ENCODE data around the gene STXBP2. TPM values are rescaled to one million over a fixed set of nuclear protein-coding genes. Genes with fewer than 3 reads are reported as not detected.

The STXBP2 gene
- total RNA-seq, 1 donor = 187 TPM

DNA sequence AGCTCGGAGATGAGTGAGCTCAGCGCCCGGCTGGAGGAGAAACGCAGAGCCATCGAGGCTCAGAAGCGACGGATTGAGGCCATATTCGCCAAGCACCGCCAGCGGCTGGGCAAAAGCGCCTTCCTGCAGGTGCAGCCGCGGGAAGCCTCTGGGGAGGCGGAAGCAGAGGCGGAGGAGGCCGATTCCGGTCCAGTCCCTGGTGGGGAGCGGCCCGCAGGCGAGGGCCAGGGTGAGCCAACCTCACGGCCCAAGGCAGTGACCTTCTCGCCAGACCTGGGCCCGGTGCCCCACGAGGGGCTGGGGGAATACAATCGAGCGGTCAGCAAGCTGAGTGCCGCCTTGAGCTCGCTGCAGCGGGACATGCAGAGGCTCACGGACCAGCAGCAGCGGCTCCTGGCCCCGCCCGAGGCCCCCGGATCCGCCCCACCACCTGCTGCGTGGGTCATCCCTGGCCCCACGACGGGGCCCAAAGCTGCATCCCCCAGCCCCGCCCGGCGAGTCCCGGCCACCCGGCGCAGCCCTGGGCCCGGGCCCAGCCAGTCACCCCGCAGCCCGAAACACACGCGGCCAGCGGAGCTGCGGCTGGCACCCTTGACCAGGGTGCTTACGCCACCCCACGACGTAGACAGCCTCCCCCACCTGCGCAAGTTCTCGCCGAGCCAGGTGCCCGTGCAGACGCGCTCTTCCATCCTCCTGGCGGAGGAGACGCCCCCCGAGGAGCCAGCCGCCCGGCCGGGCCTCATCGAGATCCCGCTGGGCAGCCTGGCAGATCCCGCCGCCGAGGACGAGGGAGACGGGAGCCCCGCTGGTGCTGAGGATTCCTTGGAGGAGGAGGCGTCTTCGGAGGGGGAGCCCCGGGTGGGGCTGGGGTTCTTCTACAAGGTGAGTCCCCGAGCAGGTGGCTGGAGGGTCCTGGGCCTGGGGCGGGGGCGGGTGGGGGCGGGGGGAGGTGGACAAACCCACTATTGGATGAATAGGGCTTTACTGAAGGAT lies 24.3 kb upstream of the STXBP2 start:
- DNase-seq (ENCODE audit: low read depth in 2 of 3, low spot score in 2 of 3) = no peak

DNA sequence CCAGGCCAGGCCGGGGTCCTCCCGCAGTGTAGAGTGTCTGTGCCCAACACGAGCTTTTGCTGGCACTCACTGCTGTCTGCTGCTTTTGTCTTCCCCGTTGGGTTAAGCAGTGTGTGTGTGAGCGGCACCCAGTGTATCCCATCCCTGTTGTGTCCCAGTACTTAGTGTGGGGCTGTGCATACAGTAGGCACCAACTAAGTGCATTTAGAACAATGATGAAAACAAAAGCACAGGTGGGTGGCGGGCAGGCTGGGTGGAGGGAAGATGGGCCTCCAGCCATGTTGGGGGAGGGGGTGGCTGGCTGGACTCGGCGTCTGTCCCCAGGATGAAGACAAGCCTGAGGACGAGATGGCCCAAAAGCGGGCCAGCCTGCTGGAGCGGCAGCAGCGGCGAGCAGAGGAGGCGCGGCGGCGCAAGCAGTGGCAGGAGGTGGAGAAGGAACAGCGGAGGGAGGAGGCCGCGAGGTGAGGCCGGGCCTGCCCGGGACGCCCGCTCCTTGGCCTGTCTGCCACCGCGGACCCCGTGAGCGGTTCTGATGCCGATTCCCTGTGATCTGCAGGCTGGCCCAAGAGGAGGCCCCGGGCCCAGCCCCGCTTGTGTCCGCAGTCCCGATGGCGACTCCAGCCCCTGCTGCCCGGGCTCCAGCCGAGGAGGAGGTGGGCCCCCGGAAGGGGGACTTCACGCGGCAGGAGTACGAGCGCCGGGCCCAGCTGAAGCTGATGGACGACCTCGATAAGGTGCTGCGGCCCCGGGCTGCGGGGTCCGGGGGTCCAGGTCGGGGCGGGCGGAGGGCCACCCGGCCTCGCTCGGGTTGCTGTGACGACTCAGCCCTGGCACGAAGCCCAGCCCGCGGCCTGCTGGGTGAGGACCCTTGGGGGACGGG lies 21.8 kb upstream of the STXBP2 start:
- DNase-seq (ENCODE audit: low read depth in 2 of 3, low spot score in 2 of 3) = no peak

DNA sequence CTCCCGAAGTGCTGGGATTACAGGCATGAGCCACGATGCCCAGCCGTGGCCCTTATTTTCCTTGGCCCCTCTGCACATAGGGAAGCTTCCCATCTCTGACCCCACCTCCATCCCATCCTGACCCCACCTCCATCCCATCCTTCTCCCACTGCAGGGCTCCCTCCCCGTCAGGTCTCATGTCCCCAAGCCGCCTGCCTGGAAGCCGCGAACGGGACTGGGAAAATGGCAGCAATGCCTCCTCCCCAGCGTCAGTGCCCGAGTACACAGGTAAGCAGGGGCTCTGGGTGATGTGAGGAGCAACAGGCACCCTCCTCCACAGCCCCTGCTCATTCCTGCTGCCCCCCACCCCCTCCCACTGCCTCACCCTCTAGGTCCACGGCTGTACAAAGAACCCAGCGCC lies 19.7 kb upstream of the STXBP2 start:
- no peak for DNase-seq (ENCODE audit: low read depth in 2 of 3, low spot score in 2 of 3)

DNA sequence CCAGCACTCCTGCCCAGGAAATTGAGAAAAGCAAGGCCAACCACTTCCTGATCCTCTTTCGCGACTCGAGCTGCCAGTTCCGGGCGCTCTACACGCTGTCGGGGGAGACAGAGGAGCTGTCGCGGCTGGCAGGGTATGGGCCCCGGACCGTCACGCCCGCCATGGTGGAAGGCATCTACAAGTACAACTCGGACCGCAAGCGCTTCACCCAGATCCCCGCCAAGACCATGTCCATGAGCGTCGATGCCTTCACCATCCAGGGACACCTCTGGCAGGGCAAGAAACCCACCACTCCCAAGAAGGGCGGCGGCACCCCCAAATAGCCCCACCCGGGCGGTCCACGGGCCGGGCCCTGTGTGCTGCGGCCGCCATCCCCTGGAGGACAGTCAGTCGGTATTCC lies 19.2 kb upstream of the STXBP2 start:
- no peak for DNase-seq (ENCODE audit: low read depth in 2 of 3, low spot score in 2 of 3)

DNA sequence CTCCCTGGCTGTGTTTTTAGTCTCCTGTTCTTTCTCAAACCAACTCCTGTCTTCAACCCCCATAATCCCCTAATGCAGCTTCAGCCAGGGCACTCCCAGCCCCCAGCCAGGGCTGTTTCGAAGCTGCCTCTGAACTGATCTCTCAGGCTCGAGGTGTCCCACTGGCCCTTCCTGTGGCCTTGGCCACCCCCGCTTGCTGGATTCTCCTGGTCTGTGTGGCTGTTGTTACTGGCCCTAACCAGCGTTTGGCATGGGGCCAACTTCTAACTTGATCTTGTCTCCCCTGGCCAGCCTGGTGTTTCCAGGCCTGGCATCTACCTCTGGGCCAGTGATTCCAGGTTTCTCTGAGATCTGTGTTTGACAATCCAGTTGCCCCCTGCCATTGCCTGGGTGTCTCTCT lies 18.6 kb upstream of the STXBP2 start:
- no peak for DNase-seq (ENCODE audit: low read depth in 2 of 3, low spot score in 2 of 3)

DNA sequence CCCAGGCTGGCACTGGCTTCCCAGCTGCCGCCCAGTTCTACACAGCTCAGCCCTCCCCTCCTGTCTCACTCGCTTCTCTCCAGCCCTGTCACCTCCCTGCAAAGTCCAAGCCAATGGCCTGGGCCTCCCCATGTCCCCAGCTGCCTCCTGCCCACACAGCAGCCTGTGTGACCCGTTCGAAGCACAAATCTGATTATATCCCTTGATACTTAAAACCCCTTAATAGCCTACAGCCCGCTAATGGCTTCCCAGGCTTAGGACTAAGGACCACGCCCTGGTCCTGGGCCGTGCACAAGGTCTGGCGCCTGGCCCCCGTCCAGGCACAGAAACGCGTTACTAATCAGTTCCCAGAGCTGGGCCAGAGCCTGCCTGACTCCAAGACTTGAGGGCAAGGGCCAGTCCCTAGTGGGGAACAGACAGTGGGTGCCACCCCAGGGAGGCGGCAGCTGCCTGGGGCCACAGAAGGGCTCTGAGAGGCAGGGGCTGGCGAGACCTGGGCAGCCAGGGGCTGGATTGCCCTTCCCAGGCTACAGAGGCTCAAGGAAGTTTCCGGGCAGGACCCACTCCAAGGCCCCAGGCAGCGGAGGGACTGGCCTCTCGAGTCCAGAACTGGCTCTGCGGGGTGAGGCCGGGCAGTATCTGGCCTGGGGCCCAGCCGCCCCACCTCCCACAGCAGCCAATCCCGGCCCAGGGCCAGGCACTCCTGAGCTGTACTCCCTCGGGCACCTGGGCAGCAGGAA lies 18.0 kb upstream of the STXBP2 start:
- no peak for DNase-seq (ENCODE audit: low read depth in 2 of 3, low spot score in 2 of 3)

DNA sequence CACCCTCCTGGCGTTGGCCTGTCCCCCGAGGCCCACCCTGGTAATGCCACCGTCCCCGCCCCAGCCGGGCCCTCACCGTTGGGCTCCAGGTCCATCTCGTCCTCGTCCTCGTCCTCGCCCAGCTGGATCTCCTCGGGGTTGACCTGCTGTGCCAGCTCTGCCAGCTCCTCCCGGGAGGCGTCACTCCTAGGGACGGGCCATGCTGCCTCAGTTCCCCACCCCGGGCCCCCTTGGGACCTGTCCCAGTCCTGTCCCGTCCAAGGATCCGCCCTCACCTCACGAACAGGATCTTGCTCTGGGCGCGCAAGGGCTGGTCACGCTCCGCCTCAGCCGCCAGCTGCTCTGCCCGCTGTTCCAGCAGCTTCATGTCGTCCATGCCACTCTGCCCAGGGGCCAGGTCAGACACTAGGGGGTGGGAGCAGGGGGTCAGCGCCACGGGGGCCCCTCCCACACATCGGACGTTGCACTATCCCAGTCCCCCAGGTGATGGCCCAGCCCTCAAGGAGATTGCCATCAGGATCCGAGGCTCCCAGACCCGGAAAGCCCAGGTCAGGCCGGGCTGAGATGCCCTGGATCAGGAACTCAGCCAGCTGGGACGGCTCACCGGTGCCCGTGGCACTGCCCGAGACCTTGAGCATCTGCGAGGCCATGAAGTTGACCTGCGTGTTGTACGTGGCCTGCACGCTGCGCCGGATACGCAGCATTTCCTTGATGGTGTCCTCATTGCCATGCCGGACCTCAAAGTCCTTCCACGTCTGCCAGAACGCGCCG lies 17.1 kb upstream of the STXBP2 start:
- DNase-seq (ENCODE audit: low read depth in 2 of 3, low spot score in 2 of 3) = no peak

DNA sequence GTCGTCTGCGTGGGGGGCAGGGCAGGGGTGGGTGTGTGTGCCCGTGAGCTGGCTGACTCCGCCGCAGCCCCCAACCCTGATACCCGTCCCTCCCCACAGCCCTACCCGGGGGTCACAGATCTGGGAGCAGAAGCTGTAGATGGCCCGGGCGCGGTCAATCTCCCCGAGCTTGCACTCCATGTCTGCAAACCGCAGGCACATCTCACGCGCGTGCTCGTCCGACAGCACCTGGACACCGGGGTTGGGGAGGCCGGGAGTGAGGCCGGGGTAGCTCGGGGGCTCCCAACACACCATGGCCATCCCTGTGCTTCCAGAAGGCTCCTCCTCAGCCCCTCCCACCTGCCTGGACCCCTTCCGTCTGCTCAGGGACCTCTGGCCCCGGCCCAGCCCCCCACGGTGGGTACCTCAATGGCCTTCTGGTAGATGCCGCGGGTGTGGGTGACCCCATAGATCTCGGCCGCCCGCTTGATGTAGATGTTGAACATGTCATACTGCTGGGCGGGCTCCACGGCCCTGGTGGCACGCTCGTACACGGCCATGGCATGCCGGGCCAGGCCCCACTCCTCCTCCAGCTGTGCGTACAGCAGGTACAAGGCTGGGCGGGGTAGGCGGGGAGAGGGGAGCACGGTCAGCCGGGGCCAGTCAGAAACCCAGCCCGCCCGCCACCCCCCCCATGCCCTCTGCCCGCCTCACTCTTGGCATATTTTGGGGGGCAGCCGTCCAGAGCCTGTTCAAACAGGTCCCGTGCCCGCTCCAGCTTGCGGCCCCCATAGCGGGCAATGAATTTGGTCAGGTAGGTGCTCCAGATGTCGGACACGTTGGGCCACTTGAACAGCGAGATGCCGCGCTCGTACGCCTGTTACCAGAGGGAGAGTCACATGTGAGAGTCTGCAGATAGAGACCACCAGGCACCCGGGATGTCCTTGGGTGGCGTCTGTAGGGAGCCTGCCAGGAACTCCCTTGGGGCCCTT lies 16.2 kb upstream of the STXBP2 start:
- no peak for DNase-seq (ENCODE audit: low read depth in 2 of 3, low spot score in 2 of 3)

DNA sequence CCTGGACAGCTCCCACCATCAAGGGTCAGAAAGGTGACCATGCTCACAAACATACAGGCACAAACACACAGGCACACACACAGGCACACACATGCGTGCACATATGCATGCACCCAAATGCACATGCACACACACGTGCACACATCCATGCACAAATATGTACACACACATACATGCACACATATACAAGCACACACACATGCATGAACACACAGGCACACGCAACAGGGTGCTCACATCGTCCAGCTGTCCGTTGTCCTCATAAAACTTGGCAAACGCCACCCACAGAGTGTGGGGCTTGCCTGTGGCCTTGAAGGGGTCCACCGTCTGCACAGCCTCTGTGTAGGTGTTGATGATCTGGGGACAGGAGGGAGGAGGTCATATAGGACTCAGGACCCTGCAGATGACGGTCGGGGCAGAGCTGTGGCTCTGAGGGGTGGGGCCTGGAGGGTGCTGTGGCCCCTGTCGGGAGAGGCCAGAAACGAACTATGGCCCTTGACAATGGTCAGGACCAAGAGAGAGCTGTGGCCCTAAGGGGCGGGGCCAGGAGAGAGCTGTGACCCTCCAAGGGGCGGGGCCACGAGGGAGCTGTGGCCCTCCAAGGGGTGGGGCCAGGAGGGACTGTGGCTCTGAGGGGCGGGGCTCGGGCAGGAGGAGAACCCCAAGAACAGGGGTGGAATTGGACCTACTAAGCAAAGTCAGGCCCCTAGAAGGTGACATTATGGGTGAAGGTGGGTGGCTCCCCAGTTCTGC lies 13.8 kb upstream of the STXBP2 start:
- no peak for DNase-seq (ENCODE audit: low read depth in 2 of 3, low spot score in 2 of 3)

DNA sequence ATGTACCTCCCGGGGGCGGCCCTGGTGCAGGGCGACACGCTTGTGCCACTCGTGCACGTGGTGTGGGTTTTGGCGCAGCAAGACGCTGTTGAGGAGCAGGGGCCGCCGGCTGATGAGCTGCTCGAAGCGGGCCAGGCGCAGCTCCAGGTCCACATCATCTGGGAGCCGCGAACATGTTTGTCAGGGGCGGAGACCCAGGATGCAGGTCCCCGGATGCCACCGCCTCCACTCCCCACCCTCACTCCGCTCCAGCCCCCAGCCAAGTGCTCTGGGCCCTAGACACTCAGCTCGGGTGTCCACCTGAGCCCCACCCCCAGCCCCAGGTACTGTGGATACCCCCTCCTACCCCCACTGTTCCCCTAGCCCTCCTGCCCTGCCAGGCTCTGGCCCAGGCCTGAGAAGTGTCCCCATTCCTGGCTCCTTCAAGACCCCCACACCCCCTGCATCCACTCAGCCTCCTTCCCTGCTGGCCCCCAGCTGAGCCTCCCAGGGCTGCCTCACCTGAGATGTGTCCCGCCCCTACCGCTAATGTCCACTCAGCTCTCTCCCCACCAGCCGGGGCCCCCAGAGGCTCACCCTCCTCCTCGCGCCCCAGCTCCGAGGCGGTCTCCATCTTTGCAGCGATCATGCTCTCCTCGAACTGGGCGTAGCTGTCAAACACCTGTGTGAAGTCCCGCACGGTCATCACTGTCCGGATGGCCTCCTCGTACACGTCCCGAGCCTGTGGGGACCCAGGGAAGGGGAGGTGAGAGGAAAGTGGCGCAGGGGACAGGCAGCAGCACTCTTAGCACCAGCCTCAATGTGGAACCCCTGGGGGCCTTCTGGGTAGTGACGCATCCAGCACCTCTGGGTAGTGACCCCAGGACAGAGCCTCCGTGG lies 12.9 kb upstream of the STXBP2 start:
- DNase-seq (ENCODE audit: low read depth in 2 of 3, low spot score in 2 of 3) = no peak

DNA sequence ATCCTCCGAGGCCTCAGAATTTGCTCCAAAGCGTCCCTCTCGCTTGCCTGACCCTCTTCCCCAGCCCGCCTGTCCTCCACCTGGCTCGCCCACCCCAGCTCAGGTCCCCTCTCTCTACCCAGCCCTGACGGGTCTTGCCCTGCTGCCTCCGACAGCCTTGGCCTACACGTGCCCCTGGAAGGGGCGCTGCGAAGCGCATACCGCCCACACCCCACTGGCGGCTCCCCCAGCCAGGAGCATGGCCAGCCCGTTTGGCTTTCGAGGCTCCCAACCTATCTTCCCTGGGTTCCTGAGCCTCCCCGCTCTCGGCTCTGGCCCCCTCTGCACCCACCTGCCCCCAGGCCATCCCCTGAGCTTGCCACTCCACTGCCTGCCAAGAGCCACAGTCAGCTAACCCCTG lies 12.1 kb upstream of the STXBP2 start:
- no peak for DNase-seq (ENCODE audit: low read depth in 2 of 3, low spot score in 2 of 3)

DNA sequence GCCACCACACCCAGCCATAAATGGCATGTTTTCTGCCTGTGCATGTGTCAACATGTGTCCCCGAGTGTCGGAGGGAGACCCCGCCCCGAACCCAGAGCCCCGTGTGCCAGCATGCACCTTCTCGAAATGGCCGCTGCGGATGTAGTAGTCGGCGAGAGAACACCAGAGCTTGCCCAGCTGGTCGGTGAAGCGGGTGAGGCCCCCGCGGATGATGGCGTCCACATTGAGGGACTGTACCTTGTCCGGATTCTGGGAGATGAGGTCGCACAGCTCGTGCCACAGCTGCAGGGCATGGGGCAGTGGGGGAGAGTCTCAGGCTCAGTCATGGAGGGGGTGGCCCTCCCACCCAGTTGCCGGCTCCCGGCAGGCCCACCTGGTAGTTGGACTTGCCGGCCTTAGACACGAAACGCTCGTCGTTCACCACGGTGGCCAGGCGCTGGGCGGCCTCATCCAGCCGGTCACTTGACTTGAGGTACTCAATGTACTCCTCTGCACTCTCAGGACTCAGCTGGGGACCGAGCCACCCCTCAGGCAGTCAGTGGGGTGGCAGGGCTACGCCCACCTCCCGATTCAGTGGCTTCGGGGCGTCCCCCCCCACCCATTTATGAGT lies 11.0 kb upstream of the STXBP2 start:
- no peak for DNase-seq (ENCODE audit: low read depth in 2 of 3, low spot score in 2 of 3)

DNA sequence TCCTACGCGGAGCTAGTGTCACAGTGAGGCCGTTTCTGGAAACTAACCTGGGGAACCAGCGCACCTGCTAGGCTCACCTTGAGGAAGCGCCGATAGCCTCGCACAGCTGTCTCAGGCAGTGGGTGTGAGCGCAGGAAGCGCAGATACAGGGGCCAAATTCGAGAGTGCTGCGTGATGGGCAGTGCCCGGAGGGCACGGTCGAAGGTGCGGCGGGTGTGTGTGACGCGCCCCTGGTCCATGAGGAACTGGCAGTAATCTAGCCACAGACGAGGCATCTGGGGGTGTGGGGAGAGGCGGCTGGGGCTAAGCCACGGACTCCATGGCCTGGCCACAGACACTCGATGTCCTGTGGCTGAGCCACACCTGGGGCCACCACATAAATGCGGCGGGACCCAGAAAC lies 9.7 kb upstream of the STXBP2 start:
- no peak for DNase-seq (ENCODE audit: low read depth in 2 of 3, low spot score in 2 of 3)

DNA sequence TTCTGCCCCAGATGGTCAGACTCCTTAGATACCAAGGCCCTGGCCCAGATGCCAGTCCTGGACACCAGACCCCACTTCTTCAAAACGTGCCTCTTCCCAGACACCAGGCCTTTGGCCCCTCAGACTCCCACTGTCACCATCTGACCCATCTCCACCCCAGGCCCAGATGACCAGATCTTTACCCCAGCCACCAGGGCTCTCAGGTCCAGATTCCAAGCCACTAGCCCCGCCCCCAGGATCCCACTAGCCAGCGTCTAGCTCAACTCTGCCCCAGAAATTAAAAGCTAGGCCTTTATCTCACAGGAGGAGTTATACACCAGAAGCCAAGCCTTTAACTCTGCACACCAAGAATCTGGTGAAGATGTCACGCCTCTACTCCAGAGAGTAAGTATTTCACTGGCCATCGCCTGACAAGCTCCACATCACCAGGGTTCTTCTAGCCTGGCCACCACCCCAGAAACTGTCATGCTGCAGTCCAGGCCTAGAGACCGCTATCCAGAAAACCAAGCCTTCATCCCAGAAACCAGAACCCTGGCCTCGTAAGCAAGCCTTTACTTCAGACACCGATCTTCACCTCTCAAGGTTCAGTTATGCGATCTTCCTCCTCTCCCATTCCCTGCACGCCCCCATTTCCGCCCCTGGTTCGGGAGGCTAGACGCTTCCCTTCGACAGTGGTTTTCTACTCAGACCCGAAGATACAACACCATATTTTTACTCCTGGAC lies 8.2 kb upstream of the STXBP2 start:
- DNase-seq (ENCODE audit: low read depth in 2 of 3, low spot score in 2 of 3) = no peak

DNA sequence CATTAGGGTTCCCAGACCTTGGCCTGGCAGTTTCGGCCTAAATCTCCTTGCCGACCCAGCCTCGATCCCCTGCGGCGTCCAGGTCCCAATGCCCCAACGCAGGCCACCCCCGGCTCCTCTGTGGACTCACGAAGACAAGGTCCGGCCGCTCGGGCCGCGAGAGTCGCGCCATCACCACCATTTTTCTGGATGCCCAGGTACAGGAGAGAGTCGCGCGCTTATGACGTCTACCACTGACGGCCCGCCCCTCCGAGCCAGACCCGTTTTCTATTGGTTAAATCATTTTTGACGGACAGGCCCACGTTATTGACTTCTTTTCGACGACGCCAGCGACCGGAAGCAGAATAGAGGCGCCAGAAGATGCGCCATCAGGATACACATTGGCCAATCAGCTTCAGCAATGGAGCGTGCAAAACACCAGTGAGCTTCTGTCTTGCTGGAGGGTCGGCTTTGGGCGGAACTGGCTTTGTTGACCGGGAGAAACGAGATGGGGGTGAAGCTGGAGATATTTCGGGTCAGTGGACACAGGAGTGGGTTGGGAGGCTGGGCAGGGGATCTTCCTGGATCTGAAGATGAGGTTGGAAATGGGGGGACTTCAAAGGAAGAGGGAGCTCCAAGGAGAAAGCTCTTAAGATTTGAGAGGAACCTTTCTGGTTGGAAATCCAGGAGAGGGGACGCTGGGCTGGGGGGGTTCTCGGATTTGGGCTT lies 7.4 kb upstream of the STXBP2 start, which contains the start of the genes PET100 and XAB2:
PET100 (plus strand) TSS at position 447 of the 708 bp plus-strand sequence; CDS start at position 488, 41 bp downstream.
XAB2 (minus strand) TSS at position 199 of the 708 bp plus-strand sequence; CDS start at position 181, 18 bp downstream.
- DNase-seq (ENCODE audit: low read depth in 2 of 3, low spot score in 2 of 3) = peak; percentile 91 to 99 (median 99)

All from hematopoietic multipotent progenitor cell (in vitro differentiated cells).